ENCODE results near the gene DSEL.

- TF ChIP-seq EZH2 (IDR thresholded peaks at IDR 0.05) (no peak), POLR2AphosphoS5 (IDR thresholded peaks at IDR 0.05; ENCODE audit: borderline replicate concordance, low read depth, low read length) (no peak), FOXP2 (optimal IDR thresholded peaks at IDR 0.05; ENCODE audit: control extremely low read depth, extremely low read length, insufficient read depth) (no peak)
Observed at GRCh38 chr18:67531929-67532328, 15.4 kb upstream of the DSEL start.

Measured in SK-N-MC (cell line).